ENCODE measurements around the gene PIGS.
"Not testable (repeated sequence)": the region's sequence is repeated elsewhere in the genome, so short reads cannot be mapped to it uniquely, and the experiment has no call there.

The PIGS gene

GRCh38 chr17:28578246-28579195 is 7.2 kb upstream of the PIGS start:
- no peak for DNase-seq

- no peak for DNase-seq
Measured at GRCh38 chr17:28577466-28577824, 6.1 kb upstream of the PIGS start.

DNA sequence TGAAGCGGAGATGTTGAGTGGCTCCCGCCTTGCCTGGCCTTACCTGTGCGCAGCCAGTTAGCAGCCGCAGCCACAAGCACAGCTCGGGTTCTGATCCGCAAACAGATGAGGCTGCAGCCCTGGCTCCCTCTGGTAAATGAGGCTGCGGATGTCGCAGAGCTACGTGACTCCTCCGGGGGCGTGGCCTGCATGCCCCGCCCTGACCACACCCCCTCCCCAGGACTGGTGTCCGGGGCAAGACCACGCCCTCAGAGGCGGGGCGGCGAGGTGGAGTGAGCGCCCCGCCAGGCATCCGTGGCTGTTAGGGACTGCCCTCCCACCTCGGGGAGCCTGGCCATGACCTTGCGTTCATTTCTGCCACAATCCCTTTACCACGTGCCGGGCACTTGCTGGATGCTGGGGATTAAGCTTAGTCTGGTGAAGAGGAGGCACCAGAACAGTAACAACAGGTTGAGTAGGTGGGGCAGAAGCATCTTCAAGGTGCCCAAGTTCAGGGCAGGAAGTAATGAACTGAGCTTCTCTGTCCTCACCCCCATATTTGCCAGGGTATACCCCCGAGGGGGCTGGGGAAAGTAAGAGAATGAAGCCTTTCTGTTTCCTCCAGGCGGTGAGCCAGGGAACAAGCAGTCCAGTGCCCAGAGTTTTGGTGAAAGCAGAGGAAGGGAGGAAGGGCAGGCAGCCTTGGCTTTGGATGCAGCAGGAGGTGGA is 5.6 kb upstream of the PIGS start, which contains the start of gene ALDOC:
TSS of gene ALDOC (minus strand) at position 138 of the 708 bp plus-strand sequence. CDS start 1,363 bp downstream, outside the sequence.
- DNase-seq, result peak; percentile 98

GRCh38 chr17:28576016-28576415 is 4.7 kb upstream of the PIGS start:
- not testable (repeated sequence) for DNase-seq

DNA sequence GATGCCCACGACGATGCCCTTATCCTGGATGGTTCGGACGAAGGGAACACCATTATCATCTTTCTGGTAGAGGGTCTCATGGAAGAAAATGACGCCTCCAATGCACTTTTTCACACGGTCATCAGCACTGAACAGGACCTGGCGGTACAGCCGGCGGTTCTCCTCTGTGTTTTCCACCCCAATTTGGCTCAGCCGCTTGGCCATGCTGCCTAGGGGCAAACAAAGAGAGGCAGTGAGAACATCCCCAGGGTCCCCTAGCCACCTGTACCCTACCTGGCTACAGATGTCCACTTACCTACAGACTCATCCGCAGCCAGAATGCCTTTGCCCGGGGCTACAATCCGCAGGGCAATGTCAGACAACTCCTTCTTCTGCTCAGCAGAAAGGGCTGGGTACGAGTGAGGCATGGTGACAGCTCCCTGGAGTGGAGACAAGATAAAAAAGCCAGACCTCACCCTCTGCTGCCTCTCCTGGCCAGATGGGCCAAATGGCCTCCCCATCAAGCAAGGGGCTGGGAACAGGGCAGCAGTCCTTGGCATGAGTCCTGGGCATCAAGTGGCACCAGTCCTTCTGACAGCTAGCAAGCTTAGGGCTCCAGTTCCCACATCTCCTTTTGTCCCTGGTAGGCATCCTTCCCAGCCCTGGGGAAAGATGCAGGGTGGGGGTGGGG is 3.9 kb upstream of the PIGS start:
- DNase-seq, result no peak

DNA sequence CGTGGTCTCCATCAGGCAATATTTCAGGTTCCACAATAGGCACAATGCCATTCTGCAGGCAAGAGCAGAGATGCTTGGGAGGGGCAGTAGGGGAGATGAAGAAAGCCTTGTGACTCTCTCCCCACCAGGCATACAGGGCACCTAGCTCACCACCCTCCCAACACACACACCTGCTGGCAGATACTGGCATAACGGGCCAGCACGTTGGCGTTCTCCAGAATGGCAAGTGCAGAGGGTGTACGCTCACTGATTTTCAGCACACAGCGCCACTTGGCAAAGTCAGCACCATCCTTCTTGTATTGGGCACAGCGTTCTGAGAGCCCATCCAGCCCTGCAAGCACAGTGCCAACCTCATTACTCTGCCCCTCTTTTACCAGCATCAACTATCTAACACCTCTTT is 3.2 kb upstream of the PIGS start:
- peak; percentile 28 for DNase-seq

DNA sequence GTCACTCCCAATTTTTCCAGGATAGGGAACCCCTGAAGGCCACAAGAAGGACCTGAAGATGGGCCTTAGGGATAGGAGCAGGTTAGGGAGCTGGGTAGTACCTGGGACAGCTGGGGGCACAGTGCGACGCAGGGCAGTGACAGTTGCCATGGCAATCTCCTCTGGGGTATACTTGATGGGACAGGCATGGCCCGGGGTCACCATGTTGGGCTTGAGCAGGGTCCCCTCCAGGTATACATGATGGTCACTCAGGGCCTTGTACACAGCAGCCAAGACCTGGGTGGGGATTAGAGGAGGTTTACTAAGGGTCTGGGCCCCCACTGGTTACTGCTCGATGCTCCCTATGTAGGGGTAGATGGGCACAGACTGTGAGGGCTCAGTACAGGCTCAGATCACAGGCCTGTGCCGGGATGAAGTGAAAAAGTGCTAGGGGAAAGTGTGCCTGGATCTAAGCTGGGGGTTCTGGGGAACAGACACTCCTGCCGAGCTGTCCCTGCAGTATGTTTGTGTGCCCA is 2.7 kb upstream of the PIGS start:
- no peak for DNase-seq

DNA sequence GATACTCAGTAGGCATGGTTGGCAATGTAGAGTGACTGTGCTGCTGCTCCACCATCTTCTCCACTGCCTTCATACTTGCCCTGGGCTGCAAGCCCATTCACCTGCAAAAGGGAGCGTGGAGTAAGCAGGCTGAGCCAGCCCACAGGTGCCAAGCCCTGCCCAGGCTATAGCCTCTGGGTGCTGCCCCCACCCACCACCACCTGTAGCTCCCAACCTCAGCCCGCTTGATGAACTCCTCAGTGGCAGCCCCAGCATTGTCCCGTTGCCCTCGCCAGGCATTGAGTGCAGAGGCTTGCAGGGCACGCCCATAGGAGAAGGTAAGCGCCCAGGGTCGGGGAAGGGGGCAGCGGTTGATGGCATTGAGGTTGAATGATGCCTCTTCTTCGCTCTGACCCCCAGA is 2.2 kb upstream of the PIGS start:
- DNase-seq, result no peak

GRCh38 chr17:28573040-28573380 is 1.7 kb upstream of the PIGS start:
- DNase-seq, result no peak

DNA sequence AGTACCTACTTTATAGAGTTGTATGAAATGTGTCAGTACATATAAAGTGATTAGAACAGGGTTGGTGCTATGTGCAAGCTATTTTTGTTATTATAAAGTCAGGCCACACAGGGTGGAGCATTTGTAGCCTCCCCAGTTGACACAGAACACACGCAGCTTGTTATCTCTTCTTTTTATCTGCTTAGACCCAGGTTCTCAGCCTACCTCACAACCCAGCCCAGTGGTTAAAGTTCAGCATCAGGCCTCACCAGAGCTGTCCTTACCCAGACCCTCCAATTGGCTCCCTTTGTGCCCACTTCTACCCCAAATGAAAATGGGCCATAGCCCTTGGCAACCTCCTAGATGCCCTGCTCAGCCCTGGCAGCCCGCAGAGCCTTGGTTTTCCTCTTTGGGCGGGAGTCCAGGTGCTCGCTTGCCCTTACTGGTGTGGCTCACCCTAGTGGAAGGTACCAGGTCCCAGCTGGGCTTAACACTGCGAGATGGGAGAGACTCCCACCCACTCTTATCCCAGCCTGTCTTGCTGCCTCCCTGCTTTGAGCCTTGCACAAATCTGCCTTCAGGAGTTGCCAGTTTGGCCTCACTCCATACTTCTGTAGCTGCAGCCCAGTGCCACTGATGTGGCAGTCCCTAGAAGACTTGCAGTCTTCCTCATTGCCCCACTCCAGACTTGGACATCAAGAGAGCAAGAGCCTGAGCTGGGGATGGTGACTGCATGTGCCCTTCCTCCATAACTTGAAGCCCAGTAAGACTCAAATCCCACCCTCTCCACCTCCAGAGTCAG is 1.1 kb upstream of the PIGS start:
- no peak for DNase-seq

DNA sequence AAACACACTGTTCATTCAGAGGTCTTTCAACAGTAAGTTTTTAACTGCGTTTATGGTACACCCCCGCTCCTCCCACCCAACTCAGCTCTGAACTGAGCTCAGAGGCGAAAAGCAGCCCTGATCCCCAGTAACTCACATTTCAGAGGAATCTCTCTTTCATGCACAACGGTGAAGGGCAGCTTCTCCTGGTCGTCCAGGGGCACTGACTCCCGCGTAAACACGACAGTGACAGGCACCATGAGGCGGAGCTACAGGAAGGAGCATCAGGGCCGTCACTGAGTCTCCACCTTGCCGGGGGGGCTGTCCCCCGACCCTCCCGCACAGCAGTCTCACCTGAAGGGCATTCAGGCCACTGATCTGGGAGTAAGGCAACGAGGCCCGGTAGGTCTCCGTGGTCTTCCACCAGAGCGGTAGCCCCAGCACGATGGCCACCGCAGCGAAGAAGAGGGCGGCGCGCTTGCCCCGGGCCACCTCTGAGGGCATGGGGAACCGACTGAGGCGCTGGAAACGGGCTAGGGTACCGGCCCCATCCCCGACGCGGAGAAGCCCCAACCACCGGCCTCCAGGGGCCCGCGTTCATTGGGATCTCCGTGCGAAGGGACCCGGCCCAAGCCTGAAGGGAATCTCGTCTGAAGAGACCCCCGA is 486 bp downstream of the PIGS start:
- DNase-seq, result peak; percentile 40

- no peak for DNase-seq
Measured at GRCh38 chr17:28569446-28569845, 1.9 kb downstream of the PIGS start.

DNA sequence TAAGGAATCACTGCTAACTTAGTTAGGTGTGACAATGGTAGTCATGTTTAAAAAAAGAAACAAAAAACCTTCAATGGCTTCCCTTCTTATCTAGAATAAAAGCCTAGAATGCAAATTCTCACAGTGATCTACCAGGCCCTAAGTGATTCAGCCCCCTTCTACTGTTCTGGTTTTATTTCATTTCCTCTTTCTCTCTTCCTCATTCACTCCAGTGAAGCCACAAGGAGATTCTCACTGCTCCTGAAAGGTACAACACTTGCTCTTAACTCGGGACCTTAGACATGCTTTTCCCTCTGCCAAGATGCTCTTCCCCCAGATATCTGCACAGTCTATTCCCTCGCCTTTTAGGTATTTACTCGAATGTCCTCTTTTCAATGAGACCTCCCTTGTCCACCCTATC is 3.7 kb downstream of the PIGS start:
- no peak for DNase-seq

DNA sequence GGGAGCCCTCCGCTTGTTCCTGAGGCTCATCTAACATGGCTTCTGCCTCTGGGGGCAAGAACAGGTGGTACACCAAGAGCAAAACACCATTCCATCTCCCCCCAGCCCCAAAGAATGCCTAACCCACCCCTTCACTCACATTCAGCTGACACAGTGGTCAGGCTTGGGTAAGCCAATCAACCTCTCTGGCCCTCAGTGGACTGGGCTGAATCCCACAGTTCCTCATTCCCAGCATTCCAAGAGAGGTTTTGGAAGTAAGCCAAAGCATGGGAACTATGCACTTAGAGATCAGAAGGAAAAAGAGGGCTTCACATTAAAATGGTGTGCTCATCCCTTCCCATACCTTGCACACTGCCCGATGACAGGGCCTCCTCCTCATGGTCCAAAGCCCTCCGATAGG is 7.8 kb downstream of the PIGS start:
- no peak for DNase-seq

DNA sequence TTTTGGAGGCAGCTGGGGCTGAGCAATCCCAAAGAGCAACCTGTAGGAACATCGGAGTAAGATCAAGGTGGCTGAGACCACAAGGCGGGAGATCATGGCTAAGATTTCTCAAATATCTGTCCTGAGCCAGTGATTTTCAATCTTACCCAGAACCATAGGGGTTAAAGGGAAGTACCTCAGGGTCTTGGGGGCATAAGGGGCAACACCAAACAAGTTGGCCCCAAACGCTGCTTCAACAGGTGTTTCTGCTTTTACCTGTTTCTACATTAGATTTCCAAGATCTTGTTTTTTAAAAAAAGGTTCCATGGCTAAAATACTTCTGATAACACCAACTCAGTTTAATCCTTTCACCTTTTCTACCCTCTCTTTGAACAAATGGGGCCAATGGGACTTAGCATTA is 16.3 kb downstream of the PIGS start:
- no peak for DNase-seq

GRCh38 chr17:28554565-28554964 is 16.8 kb downstream of the PIGS start:
- DNase-seq, result no peak

DNA sequence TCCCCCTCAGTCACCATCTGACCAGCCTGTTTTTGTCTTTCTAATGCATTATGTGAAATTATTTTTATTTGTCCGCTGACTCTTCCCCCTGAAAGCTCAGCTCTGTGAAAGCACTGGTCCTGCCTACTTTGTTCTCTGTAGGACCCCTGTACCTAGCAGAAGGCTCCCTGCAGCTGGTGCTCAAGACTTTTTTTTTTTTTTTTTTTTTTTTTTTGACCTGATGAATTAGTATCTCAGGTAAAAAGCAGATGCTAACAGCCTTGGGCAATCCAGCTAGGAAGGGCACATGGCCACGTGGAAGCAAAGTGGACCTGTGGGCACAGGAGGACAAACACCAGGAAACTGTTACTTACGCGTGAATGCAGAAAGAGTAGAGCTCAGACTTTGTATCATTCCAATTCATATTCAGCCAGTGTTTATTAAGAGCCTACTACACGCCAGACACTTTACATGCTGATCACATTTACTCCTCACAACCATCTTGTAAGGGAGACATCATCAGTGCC is 18.3 kb downstream of the PIGS start:
- no peak for DNase-seq

DNA sequence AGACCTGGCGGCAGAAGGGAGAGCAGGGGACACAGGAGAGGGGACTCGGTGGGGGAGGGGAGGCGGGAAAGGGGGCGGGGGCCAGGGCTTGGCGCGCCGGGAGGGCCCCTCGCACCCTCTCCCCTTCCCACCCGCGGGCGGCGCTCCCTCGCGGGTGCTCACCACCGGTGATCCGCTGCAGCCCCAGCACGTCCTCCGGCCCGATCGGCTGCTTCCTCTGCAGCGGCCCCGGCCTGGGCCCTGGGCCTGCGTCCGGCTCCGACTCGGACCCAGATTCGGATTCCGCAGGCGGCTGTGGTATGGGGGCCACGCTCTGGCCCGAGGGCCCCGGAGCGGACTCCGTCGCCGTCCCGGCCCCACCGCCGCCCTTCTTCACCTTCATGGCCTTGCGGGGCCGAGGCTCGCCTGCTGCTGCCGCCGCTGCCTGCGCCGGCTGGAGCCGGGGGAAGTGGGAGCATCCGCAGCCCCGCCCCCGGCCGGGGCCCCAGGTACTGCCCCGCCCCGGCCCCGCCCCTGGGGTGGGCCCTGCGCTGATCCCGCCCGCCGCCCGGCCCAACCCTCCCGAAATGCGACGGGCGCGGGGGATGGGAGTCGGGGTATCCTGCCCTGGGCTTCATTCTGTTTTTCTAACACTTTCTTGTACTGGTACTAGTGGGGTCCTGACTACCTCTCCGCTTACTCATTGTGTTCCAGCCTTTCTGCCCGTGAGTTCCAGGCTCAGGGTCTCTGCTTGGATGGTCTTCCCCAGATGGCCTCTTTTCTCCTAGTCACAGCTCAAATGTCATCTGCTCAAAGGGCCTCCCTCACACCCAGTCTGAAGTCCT is 18.9 kb downstream of the PIGS start, which contains the start of gene UNC119:
TSS of gene UNC119 (minus strand) at position 449 of the 824 bp plus-strand sequence. CDS start at position 382, 67 bp downstream.
- DNase-seq, result peak; percentile 74

- DNase-seq, result no peak
Measured at GRCh38 chr17:28551421-28552175, 19.7 kb downstream of the PIGS start.

DNA sequence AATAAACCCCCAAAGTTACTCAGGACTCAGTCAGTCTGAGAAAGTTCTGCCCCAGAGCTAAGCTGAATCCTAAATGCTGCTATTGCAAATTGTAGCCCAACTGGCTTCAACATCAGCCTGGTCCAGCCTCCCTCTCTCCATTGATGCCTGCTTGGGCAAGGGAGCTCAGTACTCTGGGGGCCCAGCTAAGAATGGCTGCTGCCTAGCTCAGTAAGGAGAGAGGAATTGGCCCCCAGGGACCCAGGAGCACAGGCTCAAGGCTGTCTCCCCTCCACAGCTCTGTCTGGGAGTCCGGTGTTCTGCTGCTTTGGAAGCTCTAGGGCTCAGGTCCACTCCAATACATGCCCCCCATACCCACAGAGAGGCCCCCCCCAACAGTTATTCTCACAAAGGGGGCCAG is 20.5 kb downstream of the PIGS start:
- no peak for DNase-seq

Data from activated CD4-positive, alpha-beta T cell treated with anti-CD3 and anti-CD28 coated beads, Interleukin-2, amount 50 U/mL, for 1 hour (primary cell).